Smooth muscle cell (in vitro differentiated cells): Measurements from ENCODE around the gene NDUFB5. TPM values are rescaled to one million over a fixed set of nuclear protein-coding genes. Genes with fewer than 3 reads are reported as not detected.
"Not testable (repeated sequence)": the region's sequence is repeated elsewhere in the genome, so short reads cannot be mapped to it uniquely, and the experiment has no call there.

Experiments used
- DNase-seq: peaks from one replicate; lab custom pipeline; 2025; ENCODE audit not compliant: unreplicated experiment; lab: John Stamatoyannopoulos, UW
- H2AFZ ChIP-seq: fragments of 200-600 bp; sonication (generic); 2 replicates; pipeline ENCODE4 v1.6.0; 2016; ENCODE audit warnings: antibody characterized with exemption, low read depth, mild to moderate bottlenecking
- H3F3A ChIP-seq: fragments of 200-600 bp; sonication (generic); 2 replicates; pipeline ENCODE4 v1.6.0; 2017; ENCODE audit warnings: antibody characterized with exemption, low read depth
- H3K27ac ChIP-seq: fragments of 200-600 bp; sonication (generic); 2 replicates; pipeline ENCODE4 v1.5.1; 2016; ENCODE audit warnings: low read depth, mild to moderate bottlenecking
- H3K27me3 ChIP-seq: fragments of 200-600 bp; sonication (generic); 2 replicates; pipeline ENCODE4 v1.6.1; 2016; ENCODE audit warnings: low read depth, mild to moderate bottlenecking
- H3K36me3 ChIP-seq: fragments of 200-600 bp; sonication (generic); 2 replicates; pipeline ENCODE4 v1.5.1; 2016; ENCODE audit warnings: low read depth
- H3K4me1 ChIP-seq: fragments of 200-600 bp; sonication (generic); 2 replicates; pipeline ENCODE4 v1.5.1; 2016; ENCODE audit warnings: low read depth
- H3K4me2 ChIP-seq: fragments of 200-600 bp; sonication (generic); 2 replicates; pipeline ENCODE4 v1.6.0; 2016; ENCODE audit warnings: mild to moderate bottlenecking
- H3K4me3 ChIP-seq: fragments of 200-600 bp; sonication (generic); 2 replicates; pipeline ENCODE4 v1.5.1; 2016; ENCODE audit warnings: mild to moderate bottlenecking
- H3K79me2 ChIP-seq: fragments of 200-600 bp; sonication (generic); 2 replicates; pipeline ENCODE4 v1.6.0; 2016; ENCODE audit warnings: low read depth, mild to moderate bottlenecking
- H3K9ac ChIP-seq: fragments of 200-600 bp; sonication (generic); 2 replicates; pipeline ENCODE4 v1.6.0; 2016; ENCODE audit warnings: low read depth
- H3K9me3 ChIP-seq: fragments of 200-600 bp; sonication (generic); replicated peaks from 2 replicates; pipeline ENCODE4 v1.5.1; 2016; ENCODE audit warnings: low read depth
- H4K20me1 ChIP-seq: fragments of 200-600 bp; sonication (generic); 2 replicates; pipeline ENCODE4 v1.6.0; 2016; ENCODE audit warnings: low read depth
- WGBS: methylation state at CpG from one replicate; pipeline ENCODE4 v1.1.7; 2016; ENCODE audit warnings: low lambda C conversion rate; 5-methylcytosine and 5-hydroxymethylcytosine counted together
- polyA plus RNA-seq: library from polyadenylated mRNA; unstranded; fragments of >200 nt; fragmentation: Nextera tagmentation; extraction: Ambion mirVana; gene quantifications from 2 replicates; pipeline ENCODE4 v1.2.1, GENCODE V29; 2016
- total RNA-seq: library from RNA; depleted of rRNA; stranded (reverse); fragments of >200 nt; gene quantifications from 2 replicates; pipeline ENCODE4 v1.2.3, GENCODE V29; 2014
- TF ChIP-seq, protein P1 (sequence below): fragments of 200-600 bp; sonication (generic); IDR thresholded peaks from 2 replicates; pipeline ENCODE4 v1.5.1; 2017; ENCODE audit warnings: borderline replicate concordance, mild to moderate bottlenecking, antibody characterized with exemption; ENCODE audit not compliant: insufficient read depth, poor library complexity, severe bottlenecking

The NDUFB5 gene
- total and polyA plus RNA-seq, 2 experiments from 2014 or later, result 115 to 171 TPM

DNA sequence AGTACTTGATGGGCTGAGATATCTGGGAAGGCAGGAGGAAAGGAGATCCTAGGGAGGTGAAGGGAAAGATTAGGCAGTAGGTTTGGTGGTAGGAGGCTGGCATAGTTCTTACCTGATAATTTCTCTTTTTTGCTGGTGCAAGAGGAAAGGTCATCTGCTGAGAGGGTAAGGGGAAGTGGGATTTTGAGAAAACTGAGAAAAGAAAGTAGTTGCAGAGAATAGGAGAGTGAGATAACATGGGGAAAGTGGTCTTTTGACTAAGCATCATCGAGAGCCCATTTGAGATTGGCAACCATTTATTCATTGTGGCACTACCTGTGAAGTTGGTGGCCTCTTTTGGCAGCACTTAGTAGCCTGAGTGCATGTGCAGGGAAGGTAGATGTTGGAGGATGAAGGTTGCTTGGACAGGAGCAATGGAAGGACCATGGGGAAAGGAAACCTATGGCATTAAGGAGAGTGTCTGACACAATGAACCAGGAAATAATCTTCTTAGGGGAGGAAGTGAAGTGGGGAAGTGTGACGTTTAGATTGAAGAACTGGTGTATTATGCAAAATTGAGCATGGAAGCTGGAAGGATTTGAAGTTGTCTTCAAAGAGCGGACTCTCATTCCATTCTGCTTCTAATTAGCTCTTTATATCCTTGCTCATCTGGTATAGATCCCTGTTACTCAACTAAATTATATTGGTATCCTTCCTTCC lies 26.3 kb downstream of the NDUFB5 start:
- H3K27ac ChIP-seq, result no peak overlapping the region
- no peak overlapping the region for H2AFZ ChIP-seq
- no peaks in the 10 kb centered on the region for H3K4me1 ChIP-seq
- H3K4me3 ChIP-seq, result no peak overlapping the region
- no peaks in the 10 kb centered on the region for H3K27me3 ChIP-seq
- H3K36me3 ChIP-seq, result no peaks in the 10 kb centered on the region
- no peaks in the 10 kb centered on the region for H3K9me3 ChIP-seq
- DNase-seq, result no peak
- no peak overlapping the region for H3K4me2 ChIP-seq
- H3K9ac ChIP-seq, result no peak overlapping the region
- TF ChIP-seq, protein P1, sequence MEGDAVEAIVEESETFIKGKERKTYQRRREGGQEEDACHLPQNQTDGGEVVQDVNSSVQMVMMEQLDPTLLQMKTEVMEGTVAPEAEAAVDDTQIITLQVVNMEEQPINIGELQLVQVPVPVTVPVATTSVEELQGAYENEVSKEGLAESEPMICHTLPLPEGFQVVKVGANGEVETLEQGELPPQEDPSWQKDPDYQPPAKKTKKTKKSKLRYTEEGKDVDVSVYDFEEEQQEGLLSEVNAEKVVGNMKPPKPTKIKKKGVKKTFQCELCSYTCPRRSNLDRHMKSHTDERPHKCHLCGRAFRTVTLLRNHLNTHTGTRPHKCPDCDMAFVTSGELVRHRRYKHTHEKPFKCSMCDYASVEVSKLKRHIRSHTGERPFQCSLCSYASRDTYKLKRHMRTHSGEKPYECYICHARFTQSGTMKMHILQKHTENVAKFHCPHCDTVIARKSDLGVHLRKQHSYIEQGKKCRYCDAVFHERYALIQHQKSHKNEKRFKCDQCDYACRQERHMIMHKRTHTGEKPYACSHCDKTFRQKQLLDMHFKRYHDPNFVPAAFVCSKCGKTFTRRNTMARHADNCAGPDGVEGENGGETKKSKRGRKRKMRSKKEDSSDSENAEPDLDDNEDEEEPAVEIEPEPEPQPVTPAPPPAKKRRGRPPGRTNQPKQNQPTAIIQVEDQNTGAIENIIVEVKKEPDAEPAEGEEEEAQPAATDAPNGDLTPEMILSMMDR, result no peak
- WGBS, result 95% methylated on average over 3 of the region's 3 CpGs
- no peaks in the 10 kb centered on the region for H3F3A ChIP-seq
- H4K20me1 ChIP-seq, result no peaks in the 10 kb centered on the region
- no peaks in the 10 kb centered on the region for H3K79me2 ChIP-seq

DNA sequence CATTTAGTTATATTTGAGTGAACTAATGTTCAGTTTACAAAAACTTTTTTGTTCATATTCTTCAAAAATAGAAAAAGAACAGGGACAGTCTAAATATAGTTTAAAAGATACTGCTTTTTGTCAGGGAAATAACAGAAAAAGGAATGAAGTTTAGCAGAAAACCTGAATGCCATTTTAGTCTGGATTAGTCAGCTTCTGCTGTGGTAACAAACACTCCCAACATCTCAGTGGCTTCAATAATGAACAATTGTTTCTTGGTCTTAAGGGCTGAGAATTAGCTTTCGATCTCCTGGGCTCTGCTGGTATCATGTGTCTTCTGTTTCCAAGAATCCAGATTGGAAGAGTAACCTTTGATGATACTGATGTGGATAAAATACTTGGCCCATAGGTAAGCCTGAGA lies 35.9 kb downstream of the NDUFB5 start:
- H3K9ac ChIP-seq, result no peak overlapping the region
- H3K36me3 ChIP-seq, result no peaks in the 10 kb centered on the region
- DNase-seq, result no peak
- TF ChIP-seq, protein P1, result no peak
- WGBS, result 97% methylated on average over 1 of the region's 1 CpG
- H3F3A ChIP-seq, result no peaks in the 10 kb centered on the region
- H4K20me1 ChIP-seq, result no peaks in the 10 kb centered on the region
- no peak overlapping the region for H3K4me3 ChIP-seq
- no peaks in the 10 kb centered on the region for H3K79me2 ChIP-seq
- H3K4me1 ChIP-seq, result no peaks in the 10 kb centered on the region
- no peak overlapping the region for H3K4me2 ChIP-seq
- no peak overlapping the region for H2AFZ ChIP-seq
- no peaks in the 10 kb centered on the region for H3K9me3 ChIP-seq
- H3K27me3 ChIP-seq, result no peaks in the 10 kb centered on the region
- H3K27ac ChIP-seq, result no peak overlapping the region

DNA sequence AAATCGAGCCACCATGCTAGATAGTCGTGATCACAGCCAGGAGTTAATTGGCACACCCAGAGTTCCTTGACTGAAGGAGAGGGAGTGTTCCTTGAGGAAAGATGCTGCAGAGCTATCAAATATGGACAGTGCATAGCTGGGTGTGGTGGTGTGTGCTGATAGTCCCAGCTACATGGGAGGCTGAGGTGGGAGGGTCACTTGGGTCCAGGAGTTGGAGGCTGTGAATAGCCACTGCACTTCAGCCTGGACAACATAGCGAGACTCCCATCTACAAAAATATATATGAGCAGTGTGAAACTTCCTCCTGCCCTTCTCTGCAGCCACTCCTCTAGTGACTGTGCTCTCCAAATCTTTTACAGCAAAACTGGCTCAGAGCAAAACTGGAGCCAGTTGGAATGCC lies 38.3 kb downstream of the NDUFB5 start:
- Histone ChIP-seq H3F3A (no peaks in the 10 kb centered on the region), H3K27ac (no peak overlapping the region), H4K20me1 (no peaks in the 10 kb centered on the region), H3K79me2 (no peaks in the 10 kb centered on the region), H3K9ac (no peak overlapping the region), H3K4me1 (no peaks in the 10 kb centered on the region), H2AFZ (no peak overlapping the region), H3K27me3 (no peaks in the 10 kb centered on the region), H3K4me3 (no peak overlapping the region), H3K36me3 (no peaks in the 10 kb centered on the region), H3K4me2 (no peak overlapping the region), H3K9me3 (no peaks in the 10 kb centered on the region)
- TF ChIP-seq, protein P1, result no peak
- DNase-seq, result no peak
- WGBS, result 90% methylated on average over 3 of the region's 3 CpGs

DNA sequence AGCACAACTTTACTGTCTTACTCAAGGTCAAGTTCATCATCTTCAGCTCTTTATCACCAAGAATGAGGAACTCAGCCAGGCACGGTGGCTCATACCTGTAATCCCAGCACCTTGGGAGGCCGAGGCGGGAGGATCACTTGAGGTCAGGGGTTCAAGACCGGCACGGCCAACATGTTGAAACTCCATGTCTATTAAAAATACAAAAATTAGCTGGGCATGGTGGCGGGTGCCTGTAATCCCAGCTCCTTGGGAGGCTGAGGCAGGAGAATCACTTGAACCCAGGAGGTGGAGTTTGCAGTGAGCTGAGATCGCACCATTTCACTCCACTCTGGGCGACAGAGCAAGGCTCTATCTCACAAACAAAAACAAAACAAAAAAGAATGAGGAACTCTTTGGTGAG lies 39.2 kb downstream of the NDUFB5 start:
- H3K4me1 ChIP-seq, H2AFZ ChIP-seq, H3K36me3 ChIP-seq, H3K4me3 ChIP-seq, H3K79me2 ChIP-seq, H3K27ac ChIP-seq, H3K4me2 ChIP-seq, H3K9ac ChIP-seq, H3F3A ChIP-seq, H4K20me1 ChIP-seq, DNase-seq, H3K9me3 ChIP-seq, H3K27me3 ChIP-seq: not testable (repeated sequence)
- 95% methylated on average over 8 of the region's 8 CpGs for WGBS
